HG02623 (cell line): Measurements from ENCODE around the gene NNT.
"Not testable (repeated sequence)": the region's sequence is repeated elsewhere in the genome, so short reads cannot be mapped to it uniquely, and the experiment has no call there.

Source experiments
- ATAC-seq: cut with Tn5 transposase; IDR thresholded peaks from one replicate; pipeline ENCODE4 v1.9.1; 2021; ENCODE audit warnings: moderate library complexity; ENCODE audit not compliant: unreplicated experiment

Gene NNT

DNA sequence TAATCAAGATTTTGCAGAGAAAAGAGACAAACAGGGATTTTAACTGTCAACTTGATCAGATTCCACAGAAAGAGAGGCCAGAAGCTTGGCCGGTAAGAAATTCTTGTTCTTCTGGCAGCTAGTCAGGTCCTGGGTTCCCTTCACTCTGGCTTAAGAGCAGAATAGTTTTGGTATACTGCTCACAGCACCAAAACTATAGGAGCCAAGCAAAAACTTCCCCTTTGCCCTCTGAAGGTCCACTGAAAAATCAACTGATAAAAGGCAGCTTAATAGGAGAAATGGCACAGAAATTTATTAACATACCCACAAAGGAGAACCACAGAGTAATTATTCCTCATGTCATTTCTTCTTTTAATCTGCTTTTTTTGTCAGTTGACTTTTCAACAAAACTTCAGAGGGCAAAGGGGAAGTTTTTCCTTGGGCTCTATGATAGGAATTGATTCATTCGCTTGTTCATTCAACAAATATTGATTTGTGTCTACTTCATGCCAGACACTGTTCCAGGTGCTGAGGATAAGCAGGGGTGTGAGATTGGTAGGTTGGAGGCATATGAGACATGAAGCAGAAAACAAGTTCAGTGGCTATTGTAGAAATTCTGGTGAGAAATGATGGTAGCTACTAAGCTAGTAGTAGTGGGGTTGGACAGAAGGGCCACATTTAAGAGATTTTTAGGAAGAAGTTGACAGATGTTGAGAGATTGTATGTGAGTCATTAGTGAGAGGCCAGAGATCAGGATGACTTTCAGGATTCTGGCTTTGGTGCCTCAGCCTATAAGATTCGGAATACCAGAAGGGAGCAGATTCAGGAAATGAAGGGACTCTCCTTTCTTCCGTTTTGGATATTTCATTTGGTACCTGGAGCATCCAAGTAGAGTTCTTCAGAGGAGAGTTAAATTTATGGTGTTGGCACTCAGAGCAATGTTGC is 20.6 kb upstream of the NNT start:
- no peak for ATAC-seq

DNA sequence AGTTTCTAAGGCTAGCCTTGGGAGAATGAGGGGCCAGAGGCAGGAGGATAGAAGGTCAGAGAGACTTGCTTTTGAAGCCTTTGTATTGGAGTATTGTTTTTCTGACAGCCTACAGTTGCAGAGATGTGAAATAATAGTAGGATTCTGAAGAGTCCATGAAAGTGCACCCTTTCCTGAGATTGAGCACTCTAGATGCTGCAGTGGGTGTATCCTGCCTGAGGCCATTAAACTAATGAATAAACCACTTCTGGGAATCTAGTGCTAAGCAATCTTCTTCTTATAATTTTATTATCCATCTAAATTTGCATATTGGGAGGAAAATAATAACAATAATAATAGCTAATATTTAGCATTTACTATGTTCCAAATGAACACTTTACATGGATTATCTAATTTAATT is 19.3 kb upstream of the NNT start:
- no peak for ATAC-seq

DNA sequence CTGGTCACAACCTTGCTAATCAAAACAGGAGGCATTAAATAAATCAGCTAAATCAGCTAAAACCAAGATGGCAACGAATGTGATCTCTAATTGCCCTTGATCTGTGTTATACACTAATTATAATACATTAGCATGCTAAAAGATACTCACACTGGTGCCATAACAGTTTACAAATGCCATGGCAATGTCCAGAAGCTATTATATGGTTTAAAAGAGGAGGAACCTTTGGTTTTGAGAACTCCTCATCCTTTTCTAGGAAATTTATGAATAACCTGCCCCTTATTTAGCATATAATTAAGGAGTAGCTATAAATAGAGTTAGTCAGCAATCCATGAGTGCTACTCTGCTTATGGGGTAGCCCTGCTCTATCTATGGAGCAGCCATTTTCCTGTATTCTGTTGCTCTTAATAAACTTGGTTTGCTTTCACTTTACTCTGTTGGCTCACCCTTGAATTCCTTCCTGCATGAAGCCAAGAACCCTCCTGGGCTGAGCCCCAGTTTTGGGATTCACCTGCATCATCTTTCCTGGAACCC is 18.7 kb upstream of the NNT start:
- no peak for ATAC-seq

GRCh38 chr5:43588842-43589241 is 14.1 kb upstream of the NNT start:
- no peak for ATAC-seq

- no peak for ATAC-seq
Observed at GRCh38 chr5:43589310-43589709, 13.7 kb upstream of the NNT start.

DNA sequence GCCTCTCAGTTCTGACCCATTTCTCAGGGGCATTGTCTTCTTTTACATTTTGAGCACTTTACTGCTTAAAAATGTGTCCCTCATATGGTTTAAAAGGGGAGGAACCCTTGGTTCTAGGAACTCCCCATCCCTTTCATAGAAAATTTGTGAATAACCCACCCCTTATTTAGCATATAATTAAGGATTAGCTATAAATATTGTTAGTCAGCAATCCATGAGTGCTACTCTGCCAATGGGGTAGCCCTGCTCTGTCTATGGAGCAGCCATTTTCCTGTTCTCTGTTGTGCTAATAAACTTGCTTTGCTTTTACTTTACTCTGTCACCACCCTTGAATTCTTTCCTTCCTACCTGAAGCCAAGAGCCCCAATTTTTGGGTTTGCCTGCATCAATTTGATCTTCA is 12.3 kb upstream of the NNT start:
- ATAC-seq = no peak

DNA sequence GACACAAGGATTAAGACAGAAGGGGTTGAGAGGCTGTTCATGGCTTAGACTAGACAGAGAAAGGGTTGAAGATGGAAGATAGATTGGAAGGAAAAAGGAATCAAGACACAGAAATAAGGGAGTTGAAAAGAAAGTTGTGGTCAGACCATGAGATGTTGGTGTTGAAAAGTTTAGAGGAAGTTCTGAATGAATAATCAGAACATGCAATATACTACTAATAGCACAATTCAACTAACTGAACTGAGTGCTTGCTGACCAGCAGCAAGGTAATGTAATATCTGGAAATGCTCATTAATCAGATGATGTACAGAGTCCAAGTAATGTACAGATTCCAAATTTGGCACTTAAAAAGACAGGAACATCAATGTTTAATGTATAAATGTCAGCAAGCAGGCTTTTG is 10.6 kb upstream of the NNT start:
- no peak for ATAC-seq

DNA sequence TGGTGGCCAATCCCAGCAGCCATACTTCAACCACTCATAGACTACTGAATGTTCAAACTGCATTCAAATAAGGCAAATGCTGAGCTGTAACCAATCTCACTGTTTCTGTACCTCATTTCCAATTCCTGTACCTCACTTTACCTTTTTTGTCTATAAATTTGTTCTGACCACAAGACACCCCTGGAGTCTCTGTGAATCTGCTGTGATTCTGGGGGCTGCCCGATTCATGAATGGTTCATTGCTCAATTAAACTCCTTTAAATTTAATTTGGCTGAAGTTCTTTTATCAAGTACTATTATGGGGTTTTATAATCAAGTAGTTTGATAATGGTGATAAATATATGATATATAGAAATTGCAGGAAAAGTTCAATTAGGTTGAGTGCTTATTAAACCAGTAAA is 4.1 kb upstream of the NNT start:
- ATAC-seq = not testable (repeated sequence)

DNA sequence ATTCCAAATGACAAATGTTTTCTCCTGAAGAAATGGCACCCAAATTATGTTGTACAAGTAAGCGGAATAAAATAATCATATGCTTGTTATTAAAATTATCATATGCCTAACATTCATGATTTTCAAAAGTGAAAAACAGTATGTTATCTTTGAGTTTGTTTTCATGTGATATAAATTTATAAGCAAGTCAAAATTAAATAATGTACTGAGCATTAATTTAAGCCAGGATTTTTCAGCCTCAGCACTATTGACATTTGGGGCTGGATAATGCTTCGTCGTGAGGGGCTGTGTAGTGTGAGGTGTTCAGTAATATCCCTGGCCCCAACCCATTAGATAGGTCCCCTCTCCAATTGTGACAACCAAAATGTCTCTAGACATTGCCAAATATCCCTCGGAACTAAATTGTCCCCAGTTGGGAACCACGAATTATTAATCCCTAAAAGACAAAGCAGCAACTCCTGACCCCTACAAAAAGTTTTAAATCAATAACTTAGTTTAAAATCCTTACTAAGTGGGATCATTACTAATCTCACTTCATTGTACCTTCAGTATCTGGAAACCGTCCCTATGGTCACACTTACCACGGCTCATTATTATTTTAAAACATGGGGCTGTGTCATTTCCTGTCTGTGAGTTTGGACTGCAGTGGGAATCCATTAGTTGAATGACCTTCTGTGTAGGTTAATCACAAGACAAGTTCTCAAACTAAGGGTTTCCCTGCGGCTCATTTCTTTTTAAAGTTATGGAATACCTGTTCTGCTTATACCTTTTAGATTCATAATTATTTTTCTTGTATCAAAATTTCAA is 1.3 kb upstream of the NNT start:
- ATAC-seq = no peak

DNA sequence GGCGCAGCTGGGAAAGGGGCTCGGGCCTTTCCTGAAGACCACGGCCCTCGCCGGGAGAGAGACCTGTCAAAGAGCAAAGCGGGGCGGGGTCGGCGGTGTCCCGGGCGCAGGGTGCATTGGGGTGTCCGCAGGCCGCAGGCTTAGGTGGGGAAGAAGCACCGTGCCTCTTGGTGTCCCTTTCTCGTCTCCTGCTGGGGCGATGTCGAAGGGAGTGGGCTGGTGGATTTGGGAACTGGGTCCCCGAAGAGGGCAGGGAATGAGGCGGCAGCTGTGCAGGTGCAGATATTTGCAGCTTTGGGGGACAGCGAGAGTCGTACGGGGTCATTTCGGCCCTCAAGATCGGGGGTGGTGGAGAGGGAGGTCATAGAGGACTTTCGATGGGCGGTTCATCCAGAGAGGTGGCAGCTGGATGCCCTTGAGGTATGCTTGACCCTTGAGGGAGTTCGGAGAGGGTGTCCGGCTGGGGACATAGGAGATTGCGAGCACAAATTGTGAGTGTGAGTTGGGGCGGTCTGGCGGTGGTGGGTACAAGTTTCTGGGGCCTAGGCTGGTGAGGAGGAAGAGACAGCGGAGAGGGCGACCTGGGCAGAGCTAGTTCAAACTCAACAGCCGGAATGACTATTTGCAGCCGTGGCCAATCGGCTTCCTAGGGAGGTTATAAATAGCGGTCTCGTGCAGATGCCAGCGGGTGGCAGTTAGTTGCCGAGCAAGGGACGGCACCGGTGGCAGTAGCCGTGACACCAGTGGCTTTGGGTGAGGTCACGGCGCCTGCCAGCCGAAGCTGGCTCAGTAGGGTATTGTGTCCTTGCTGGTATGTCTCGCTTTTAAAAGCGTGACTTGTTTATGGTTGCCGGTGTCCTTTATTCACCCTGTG is 601 bp downstream of the NNT start:
- peak; percentile 33 for ATAC-seq

- ATAC-seq = no peak
Observed at GRCh38 chr5:43604699-43605098, 1.7 kb downstream of the NNT start.

DNA sequence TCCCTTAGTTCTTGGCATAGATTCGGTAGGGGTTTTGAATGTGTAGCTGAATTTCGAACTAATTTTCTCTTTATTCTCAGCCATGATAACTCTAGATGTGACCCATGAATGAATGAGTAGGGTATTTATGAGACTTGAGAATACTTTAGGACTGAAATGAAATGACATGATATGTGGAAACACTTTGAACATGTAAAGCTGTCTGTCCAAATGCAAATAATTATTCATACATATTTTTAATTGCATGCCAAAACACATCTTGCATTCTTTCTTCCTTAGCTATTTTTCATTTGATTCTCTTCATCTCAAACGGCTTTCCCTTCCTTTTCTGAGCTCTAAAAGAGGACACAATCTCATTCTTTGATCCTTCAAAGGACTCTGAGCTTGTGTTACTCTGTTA is 3.4 kb downstream of the NNT start:
- no peak for ATAC-seq

DNA sequence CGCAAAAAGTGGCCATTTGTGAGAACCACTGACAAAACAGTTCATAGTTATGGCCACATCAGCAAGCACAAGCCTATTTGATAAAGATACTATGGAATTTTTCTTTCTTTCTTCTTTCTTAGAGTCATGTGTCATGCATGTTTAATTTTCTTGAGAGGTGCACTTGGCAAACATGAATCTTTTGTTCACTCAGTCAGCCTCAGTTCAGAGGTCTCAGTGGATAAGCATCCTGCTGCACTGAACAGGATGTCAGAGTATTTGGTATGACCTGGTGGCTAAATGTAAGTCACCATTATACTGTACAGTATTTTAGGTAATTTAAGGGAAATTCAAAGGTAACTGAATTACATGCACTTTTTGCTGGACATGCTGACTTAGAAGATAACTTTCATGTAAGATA is 5.4 kb downstream of the NNT start:
- ATAC-seq = no peak

- ATAC-seq = peak; percentile 73
Observed at GRCh38 chr5:43609752-43610151, 6.8 kb downstream of the NNT start.

DNA sequence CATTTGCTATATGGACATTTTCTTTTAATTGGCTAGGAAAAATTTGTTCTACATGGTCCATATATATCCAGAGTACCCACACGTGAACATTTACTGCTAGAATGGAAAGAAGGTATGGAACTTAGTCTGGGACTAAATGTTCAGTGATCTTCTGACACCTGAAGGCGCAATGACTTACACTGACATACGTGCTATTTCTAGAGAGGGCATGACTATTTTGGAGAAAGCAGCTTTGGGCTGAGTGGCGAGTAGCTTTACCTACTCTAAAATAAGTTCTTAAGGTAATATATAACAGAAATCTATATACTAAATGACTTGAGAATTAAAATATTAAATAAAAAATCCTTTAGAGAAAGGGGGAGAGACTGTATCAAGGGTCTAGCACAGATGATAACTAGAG is 10.4 kb downstream of the NNT start:
- ATAC-seq = no peak

GRCh38 chr5:43615445-43616184 is 12.6 kb downstream of the NNT start:
- no peak for ATAC-seq

- no peak for ATAC-seq
Observed at GRCh38 chr5:43616535-43616934, 13.6 kb downstream of the NNT start.

DNA sequence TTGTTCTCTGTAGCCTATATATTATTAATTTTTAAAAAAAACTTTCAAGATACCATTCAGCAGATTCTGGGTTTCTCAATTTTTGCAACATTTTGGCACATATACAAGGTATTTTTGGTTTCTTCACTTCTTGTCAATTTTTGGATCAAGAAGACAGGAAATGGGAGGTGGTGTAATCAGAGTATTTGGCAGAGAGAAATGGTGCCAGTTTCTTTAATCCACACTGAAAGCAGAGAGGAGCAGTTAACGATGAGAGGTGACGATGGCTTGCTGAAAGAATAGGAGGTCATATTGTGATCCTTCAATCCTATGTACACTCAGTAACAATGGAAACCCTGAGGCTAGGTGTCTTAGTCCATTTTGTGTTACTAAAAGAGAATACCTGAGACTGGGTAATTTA is 16.4 kb downstream of the NNT start:
- no peak for ATAC-seq

DNA sequence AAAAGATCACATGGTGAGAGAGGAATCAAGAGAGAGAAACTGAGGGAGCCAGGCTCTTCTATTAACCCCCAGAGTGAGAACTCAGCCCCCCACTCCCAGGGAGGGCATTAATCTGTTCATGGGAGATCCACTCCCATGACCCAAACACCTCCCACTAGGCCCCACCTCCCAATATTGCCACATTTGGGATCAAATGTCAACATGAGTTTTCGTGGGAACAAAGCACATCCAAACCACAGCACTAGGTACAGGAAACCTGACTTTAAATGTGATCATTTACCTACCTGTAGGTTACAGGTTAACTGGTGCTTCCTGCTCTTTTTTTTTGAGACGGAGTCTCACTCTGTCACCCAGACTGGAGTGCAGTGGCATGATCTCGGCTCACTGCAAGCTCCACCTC is 16.9 kb downstream of the NNT start:
- ATAC-seq = no peak

DNA sequence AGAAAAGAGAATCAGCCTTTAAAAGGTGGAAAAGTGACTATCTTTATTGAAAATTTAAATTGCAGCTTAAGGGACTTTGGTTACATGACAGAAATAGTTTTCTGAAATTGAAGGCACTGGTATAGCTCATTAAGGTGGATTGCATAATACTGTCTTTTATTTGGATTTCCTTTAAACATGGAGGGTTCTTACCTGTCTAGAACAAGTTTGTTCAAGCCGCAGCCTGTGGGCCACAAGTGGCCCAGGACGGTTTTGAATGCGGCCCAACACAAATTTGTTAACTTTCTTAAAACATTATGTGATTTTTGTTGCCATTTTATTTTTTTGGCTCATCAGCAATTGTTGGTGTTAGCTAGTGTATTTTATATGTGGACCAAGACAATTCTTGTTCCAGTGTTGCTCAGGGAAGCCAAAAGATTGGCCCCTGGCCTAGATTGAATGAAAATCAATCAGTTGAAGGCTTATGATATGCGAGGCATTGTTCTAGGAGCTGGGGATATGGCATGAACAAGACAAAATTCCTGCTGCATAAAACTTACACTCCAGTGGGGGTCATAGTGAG is 18.0 kb downstream of the NNT start:
- no peak for ATAC-seq
